Fibroblast of the aortic adventitia (primary cell): Measurements from ENCODE around the gene CNN2. TPM values are rescaled to one million over a fixed set of nuclear protein-coding genes. Genes with fewer than 3 reads are reported as not detected.

Experiments
- DNase-seq: peaks from one replicate; pipeline ENCODE4 v3.0.0-alpha.2; 2010; ENCODE audit warnings: low read depth
- H3K4me3 ChIP-seq: 2 replicates; pipeline ENCODE4 v1.5.1; 2011; ENCODE audit warnings: low read depth, mild to moderate bottlenecking, control low read depth, low read length, moderate library complexity
- total RNA-seq: library from RNA; depleted of rRNA; stranded (reverse); fragments of >200 nt; gene quantifications from 2 replicates; pipeline ENCODE4 v1.2.3, GENCODE V29; 2012; ENCODE audit warnings: low replicate concordance
- TF ChIP-seq, protein P1 (sequence below): IDR thresholded peaks from 2 replicates; pipeline ENCODE4 v1.5.1; 2011; ENCODE audit warnings: mild to moderate bottlenecking, low read length, control low read depth, inconsistent platforms; ENCODE audit not compliant: insufficient read depth

CNN2 gene
- total RNA-seq, 1 donor = 96.0 TPM

- H3K4me3 ChIP-seq = no peak overlapping the region
- no peak for DNase-seq
- TF ChIP-seq, protein P1, sequence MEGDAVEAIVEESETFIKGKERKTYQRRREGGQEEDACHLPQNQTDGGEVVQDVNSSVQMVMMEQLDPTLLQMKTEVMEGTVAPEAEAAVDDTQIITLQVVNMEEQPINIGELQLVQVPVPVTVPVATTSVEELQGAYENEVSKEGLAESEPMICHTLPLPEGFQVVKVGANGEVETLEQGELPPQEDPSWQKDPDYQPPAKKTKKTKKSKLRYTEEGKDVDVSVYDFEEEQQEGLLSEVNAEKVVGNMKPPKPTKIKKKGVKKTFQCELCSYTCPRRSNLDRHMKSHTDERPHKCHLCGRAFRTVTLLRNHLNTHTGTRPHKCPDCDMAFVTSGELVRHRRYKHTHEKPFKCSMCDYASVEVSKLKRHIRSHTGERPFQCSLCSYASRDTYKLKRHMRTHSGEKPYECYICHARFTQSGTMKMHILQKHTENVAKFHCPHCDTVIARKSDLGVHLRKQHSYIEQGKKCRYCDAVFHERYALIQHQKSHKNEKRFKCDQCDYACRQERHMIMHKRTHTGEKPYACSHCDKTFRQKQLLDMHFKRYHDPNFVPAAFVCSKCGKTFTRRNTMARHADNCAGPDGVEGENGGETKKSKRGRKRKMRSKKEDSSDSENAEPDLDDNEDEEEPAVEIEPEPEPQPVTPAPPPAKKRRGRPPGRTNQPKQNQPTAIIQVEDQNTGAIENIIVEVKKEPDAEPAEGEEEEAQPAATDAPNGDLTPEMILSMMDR = no peak
Observed at GRCh38 chr19:995051-995827, 31.2 kb upstream of the CNN2 start.

- DNase-seq = peak; percentile 50
- TF ChIP-seq, protein P1 = no peak
- H3K4me3 ChIP-seq = peak overlapping the region; percentile 13
Observed at GRCh38 chr19:996051-996838, 30.2 kb upstream of the CNN2 start.

- no peak for DNase-seq
- TF ChIP-seq, protein P1 = no peak
- no peak overlapping the region for H3K4me3 ChIP-seq
Observed at GRCh38 chr19:998064-998463, 28.3 kb upstream of the CNN2 start.

- no peak overlapping the region for H3K4me3 ChIP-seq
- TF ChIP-seq, protein P1 = no peak
- no peak for DNase-seq
Observed at GRCh38 chr19:999379-999719, 27.1 kb upstream of the CNN2 start.

GRCh38 chr19:1000095-1000494 lies 26.3 kb upstream of the CNN2 start, which contains the start of gene GRIN3B:
GRIN3B (plus strand) TSS chr19:1000419; CDS start chr19:1000438, 19 bp downstream.
- H3K4me3 ChIP-seq = peak within 1 kb of the TSS; percentile 50
- peak; percentile 38 for DNase-seq
- TF ChIP-seq, protein P1 = peak; percentile 64

DNA sequence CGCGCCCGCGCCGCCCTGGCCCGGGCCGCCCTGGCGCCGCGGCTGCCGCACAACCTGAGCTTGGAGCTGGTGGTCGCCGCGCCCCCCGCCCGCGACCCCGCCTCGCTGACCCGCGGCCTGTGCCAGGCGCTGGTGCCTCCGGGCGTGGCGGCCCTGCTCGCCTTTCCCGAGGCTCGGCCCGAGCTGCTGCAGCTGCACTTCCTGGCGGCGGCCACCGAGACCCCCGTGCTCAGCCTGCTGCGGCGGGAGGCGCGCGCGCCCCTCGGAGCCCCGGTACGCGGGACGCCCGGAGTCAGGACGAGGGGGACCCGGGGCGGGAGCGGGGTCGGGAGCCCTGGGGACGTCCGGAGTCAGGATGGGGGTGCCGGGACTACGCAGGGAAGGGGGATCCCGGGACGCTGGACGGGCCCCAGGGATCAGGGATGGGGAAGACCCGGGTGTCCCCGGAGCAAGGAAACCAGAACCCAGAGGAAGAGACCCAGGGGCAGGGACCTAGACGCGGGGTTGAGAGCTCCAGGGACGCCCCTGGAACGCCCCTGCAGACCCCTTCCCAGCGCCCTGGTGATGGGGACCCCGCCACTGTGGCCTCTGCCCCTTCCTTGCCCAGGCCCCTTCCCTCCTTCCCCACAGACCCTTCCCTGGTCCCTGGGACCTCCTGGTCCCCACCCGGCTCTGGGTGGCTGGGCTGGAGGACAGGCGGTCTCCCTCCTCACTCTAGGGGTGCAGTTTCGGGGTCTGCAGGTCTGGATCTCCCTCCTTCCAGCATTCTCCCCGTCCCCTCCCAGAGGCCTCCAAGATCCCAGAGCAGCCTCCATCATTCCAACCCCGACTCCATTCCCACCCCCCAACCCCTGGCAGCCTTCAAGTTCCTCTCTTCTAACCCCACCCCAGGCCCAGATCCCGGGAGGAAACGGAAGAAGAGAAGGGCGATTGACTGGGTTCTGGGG lies 25.5 kb upstream of the CNN2 start:
- TF ChIP-seq, protein P1 = no peak
- peak overlapping the region; percentile 17 for H3K4me3 ChIP-seq

More for the DNA sequence above, 25.5 kb upstream of the CNN2 start:
- no peak for DNase-seq
